ENCODE data around the gene ENTREP1. TPM values are rescaled to one million over a fixed set of nuclear protein-coding genes. Genes with fewer than 3 reads are reported as not detected.
A peak's percentile ranks its signal among the peaks of the same experiment; 100 is the strongest.
"Not testable (repeated sequence)": the region's sequence is repeated elsewhere in the genome, so short reads cannot be mapped to it uniquely, and the experiment has no call there.

The ENTREP1 gene
- total RNA-seq, 2 experiments from 2014 or later = 0.07 TPM; not detected in 1

DNA sequence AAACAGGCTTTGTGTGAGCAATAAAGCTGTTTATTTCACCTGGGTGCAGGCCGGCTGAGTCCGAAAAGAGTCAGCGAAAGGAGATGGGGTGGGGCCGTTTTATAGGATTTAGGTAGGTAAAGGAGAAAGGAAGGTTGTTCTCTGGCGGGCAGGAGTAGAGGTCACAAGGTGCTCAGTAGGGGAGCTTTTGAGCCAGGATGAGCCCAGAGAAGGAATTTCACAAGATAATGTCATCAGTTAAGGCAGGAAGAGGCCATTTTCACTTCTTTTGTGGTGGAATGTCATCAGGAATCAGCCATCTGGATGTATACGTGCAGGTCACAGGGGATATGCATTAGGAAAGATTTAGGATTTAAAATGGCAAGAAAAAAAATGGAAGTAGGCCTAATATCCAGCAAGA lies 84.9 kb downstream of the ENTREP1 start:
- H3K36me3 Mint-ChIP-seq; DNase-seq; CTCF ChIA-PET; intact Hi-C loops (cut with micrococcal nuclease); H3K27ac Mint-ChIP-seq; H3K4me1 Mint-ChIP-seq (ENCODE audit: low read depth); POLR2A ChIA-PET; H3K27me3 Mint-ChIP-seq; H3K4me3 Mint-ChIP-seq; H3K9me3 Mint-ChIP-seq: not testable (repeated sequence)

- Mint-ChIP-seq H3K36me3 (no peaks in the 10 kb centered on the region), H3K27ac (no peak overlapping the region), H3K4me3 (no peak overlapping the region), H3K4me1 (ENCODE audit: low read depth) (no peaks in the 10 kb centered on the region), H3K27me3 (no peaks in the 10 kb centered on the region), H3K9me3 (no peaks in the 10 kb centered on the region)
- CTCF ChIA-PET = interaction anchor here (0.5 kb wide), 1 partner anchor 11 kb away, joined by 4 read pairs; no protein-coding TSS in a partner anchor
- intact Hi-C loops (cut with micrococcal nuclease) = no loop called here
- POLR2A ChIA-PET = no interaction called here
- DNase-seq = no peak
Observed at GRCh38 chr9:69411246-69411645, 86.2 kb downstream of the ENTREP1 start.

DNA sequence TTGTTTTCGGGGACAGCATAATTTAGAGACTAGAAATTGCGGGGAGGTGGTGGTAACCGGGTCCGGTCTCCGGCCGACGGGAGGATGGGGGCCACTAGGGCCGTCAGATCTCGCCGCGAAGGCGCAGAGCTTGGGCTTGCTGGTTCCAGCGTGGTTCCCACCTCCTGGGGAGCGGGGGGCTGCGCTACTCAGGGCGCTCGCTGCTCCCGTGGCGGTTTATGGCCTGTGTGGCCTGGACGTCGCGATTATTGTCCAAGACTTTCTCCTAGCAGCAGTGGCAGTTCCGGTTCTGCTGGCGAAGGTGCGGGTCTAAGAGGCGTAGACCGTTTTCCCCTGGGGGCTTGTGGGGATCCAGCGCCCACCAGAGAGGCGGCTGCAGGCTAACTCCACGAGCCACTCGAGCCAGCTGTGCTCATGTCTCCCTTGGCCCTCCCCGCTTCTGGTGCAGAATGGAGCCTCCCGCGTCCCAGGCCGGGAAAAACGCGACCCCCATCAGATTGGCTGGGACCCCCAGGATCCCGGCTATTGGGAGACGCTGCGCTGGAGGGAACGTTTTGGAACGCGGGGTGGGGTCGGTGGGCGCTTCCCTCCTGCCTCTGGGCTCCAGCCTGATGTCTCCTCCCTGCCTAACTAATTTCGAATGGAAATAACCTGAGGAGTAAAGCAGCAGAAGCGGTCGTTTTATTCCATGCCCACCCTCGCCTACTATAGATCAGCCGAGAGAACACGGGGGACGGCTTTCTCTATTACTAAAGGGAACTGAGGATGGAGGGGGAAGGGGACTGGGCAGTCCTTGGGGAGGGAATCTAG lies 87.1 kb downstream of the ENTREP1 start:
- H3K27ac Mint-ChIP-seq = no peak overlapping the region
- H3K9me3 Mint-ChIP-seq = no peaks in the 10 kb centered on the region
- intact Hi-C loops (cut with micrococcal nuclease) = no loop called here
- CTCF ChIA-PET = no interaction called here
- no peaks in the 10 kb centered on the region for H3K27me3 Mint-ChIP-seq
- POLR2A ChIA-PET = no interaction called here
- DNase-seq = no peak
- no peak overlapping the region for H3K4me3 Mint-ChIP-seq
- H3K36me3 Mint-ChIP-seq = no peaks in the 10 kb centered on the region
- no peaks in the 10 kb centered on the region for H3K4me1 Mint-ChIP-seq (ENCODE audit: low read depth)

DNA sequence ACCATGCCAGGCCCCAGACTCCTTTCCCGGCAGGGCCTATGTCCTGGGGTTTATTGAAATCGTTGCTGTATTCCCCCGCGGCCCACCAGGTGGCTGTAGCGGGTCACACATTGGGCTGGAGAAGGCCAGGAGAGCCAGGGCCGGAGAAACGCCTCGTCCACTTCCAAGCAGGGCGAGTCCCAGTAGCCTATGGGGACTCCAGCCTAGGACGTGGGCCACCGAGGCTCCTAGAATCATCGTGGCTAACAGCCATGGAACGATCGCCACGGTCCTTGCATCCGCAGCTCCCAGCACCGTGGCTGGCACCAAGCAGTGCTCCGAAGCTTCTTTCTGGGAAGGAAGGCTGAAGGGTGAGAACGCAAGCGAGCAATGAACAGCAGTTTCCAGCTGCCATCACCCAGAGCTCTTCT lies 87.7 kb downstream of the ENTREP1 start:
- ChIA-PET CTCF (no interaction called here), POLR2A (interaction anchor here (0.6 kb wide), 1 partner anchor 337 kb away, joined by 7 read pairs; no protein-coding TSS in a partner anchor)
- no peak overlapping the region for H3K27ac Mint-ChIP-seq
- H3K4me3 Mint-ChIP-seq = no peak overlapping the region
- intact Hi-C loops (cut with micrococcal nuclease) = no loop called here
- DNase-seq = no peak
- H3K4me1 Mint-ChIP-seq (ENCODE audit: low read depth) = no peaks in the 10 kb centered on the region
- no peaks in the 10 kb centered on the region for H3K9me3 Mint-ChIP-seq
- H3K27me3 Mint-ChIP-seq = no peaks in the 10 kb centered on the region
- no peaks in the 10 kb centered on the region for H3K36me3 Mint-ChIP-seq

GRCh38 chr9:69420611-69421270 lies 95.7 kb downstream of the ENTREP1 start:
- no peak for DNase-seq
- Mint-ChIP-seq H3K4me1 (ENCODE audit: low read depth) (no peaks in the 10 kb centered on the region), H3K27me3 (peaks cover 18% of the 10 kb centered on the region), H3K36me3 (no peaks in the 10 kb centered on the region), H3K9me3 (no peaks in the 10 kb centered on the region), H3K4me3 (no peak overlapping the region), H3K27ac (no peak overlapping the region)
- ChIA-PET CTCF (interaction anchor here (0.6 to 3.2 kb wide), 13 partner anchors 9 to 690 kb away, joined by 3 to 34 read pairs (median 6); no protein-coding TSS in a partner anchor), POLR2A (no interaction called here)
- intact Hi-C loops (cut with micrococcal nuclease) = loop anchor here (5.0 kb wide), 1 partner anchor 512 kb away; no protein-coding TSS in a partner anchor

GRCh38 chr9:69421908-69422801 lies 97.1 kb downstream of the ENTREP1 start:
- Mint-ChIP-seq H3K4me1 (ENCODE audit: low read depth) (no peaks in the 10 kb centered on the region), H3K27ac (no peak overlapping the region), H3K36me3 (no peaks in the 10 kb centered on the region), H3K9me3 (no peaks in the 10 kb centered on the region), H3K4me3 (no peak overlapping the region), H3K27me3 (peaks cover 18% of the 10 kb centered on the region)
- POLR2A ChIA-PET = no interaction called here
- CTCF ChIA-PET = interaction anchor here (0.6 to 3.2 kb wide), 46 partner anchors 8 to 1180 kb away, joined by 3 to 34 read pairs (median 4); partner anchors contain the start of gene APBA1
- intact Hi-C loops (cut with micrococcal nuclease) = loop anchor here (2.0 to 5.0 kb wide), 3 partner anchors 127 to 510 kb away; no protein-coding TSS in a partner anchor
- DNase-seq = peak; percentile 46

- Mint-ChIP-seq H3K27me3 (peaks cover 13% of the 10 kb centered on the region), H3K36me3 (no peaks in the 10 kb centered on the region), H3K4me1 (ENCODE audit: low read depth) (no peaks in the 10 kb centered on the region), H3K27ac (no peak overlapping the region), H3K4me3 (no peak overlapping the region), H3K9me3 (no peaks in the 10 kb centered on the region)
- DNase-seq = no peak
- intact Hi-C loops (cut with micrococcal nuclease) = no loop called here
- CTCF ChIA-PET = no interaction called here
- POLR2A ChIA-PET = no interaction called here
Observed at GRCh38 chr9:69425136-69425801, 100.3 kb downstream of the ENTREP1 start.

DNA sequence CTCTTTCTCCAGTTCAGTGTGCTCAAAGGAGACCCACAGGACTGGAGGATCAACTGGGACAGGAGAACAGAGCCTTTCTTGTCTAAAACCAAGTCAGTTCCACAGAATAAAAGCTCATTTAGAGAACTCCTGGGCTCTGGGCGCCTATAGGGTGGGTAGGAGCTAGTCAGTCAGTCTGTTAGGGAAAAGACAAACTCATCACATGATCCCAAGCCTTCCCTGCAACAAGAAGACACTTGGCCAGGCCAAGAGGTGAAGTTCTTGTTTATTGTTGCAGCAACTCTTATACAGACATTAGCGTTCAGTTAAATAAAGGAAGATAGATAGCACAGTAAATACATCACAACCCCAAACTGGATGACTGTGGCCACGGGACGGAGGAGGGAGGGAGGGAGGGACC lies 102.3 kb downstream of the ENTREP1 start:
- Mint-ChIP-seq H3K27me3 (peaks cover 3% of the 10 kb centered on the region), H3K9me3 (no peaks in the 10 kb centered on the region), H3K36me3 (no peaks in the 10 kb centered on the region), H3K4me3 (no peak overlapping the region), H3K27ac (no peak overlapping the region), H3K4me1 (ENCODE audit: low read depth) (no peaks in the 10 kb centered on the region)
- POLR2A ChIA-PET = no interaction called here
- DNase-seq = no peak
- CTCF ChIA-PET = no interaction called here
- intact Hi-C loops (cut with micrococcal nuclease) = no loop called here

- no peaks in the 10 kb centered on the region for H3K9me3 Mint-ChIP-seq
- H3K4me3 Mint-ChIP-seq = no peak overlapping the region
- H3K27me3 Mint-ChIP-seq = peaks cover 3% of the 10 kb centered on the region
- POLR2A ChIA-PET = no interaction called here
- DNase-seq = no peak
- CTCF ChIA-PET = interaction anchor here (3.0 kb wide), 1 partner anchor 8 kb away, joined by 10 read pairs; no protein-coding TSS in a partner anchor
- H3K27ac Mint-ChIP-seq = no peak overlapping the region
- H3K4me1 Mint-ChIP-seq (ENCODE audit: low read depth) = no peaks in the 10 kb centered on the region
- intact Hi-C loops (cut with micrococcal nuclease) = no loop called here
- H3K36me3 Mint-ChIP-seq = no peaks in the 10 kb centered on the region
Observed at GRCh38 chr9:69428017-69428785, 103.2 kb downstream of the ENTREP1 start.

GRCh38 chr9:69429281-69429680 lies 104.3 kb downstream of the ENTREP1 start:
- intact Hi-C loops (cut with micrococcal nuclease) = no loop called here
- peaks cover 3% of the 10 kb centered on the region for H3K27me3 Mint-ChIP-seq
- no peaks in the 10 kb centered on the region for H3K9me3 Mint-ChIP-seq

DNA sequence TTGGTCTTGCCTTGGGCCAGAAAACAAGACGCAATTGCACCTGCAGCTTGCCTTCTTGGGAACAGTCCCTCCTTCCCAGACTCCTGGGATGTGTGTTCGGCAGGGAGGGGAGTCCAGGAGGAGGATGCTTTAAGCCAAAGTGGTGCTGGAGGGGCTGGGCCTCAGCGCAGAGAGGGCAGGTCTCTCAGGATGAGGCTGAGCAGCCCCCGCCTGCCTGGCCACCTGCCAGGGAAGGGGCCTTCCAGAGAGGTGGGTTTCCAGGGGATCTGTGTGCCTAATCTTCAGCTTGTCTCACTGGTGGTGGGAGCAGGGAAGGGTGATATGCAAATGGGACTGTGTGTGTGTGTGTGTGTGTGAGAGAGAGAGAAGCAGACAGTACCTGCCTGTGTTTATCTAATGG lies 105.2 kb downstream of the ENTREP1 start:
- Mint-ChIP-seq H3K27me3 (no peaks in the 10 kb centered on the region), H3K27ac (no peak overlapping the region), H3K4me3 (no peak overlapping the region), H3K4me1 (ENCODE audit: low read depth) (no peaks in the 10 kb centered on the region), H3K9me3 (no peaks in the 10 kb centered on the region), H3K36me3 (no peaks in the 10 kb centered on the region)
- CTCF ChIA-PET = interaction anchor here (3.0 kb wide), 1 partner anchor 10 kb away, joined by 10 read pairs; no protein-coding TSS in a partner anchor
- DNase-seq = no peak
- intact Hi-C loops (cut with micrococcal nuclease) = no loop called here
- POLR2A ChIA-PET = no interaction called here

More at GRCh38 chr9:69429281-69429680, 104.3 kb downstream of the ENTREP1 start:
- ChIA-PET CTCF (interaction anchor here (3.0 kb wide), 1 partner anchor 9 kb away, joined by 10 read pairs; no protein-coding TSS in a partner anchor), POLR2A (no interaction called here)
- Mint-ChIP-seq H3K27ac (no peak overlapping the region), H3K36me3 (no peaks in the 10 kb centered on the region), H3K4me3 (no peak overlapping the region), H3K4me1 (ENCODE audit: low read depth) (no peaks in the 10 kb centered on the region)
- DNase-seq = no peak

Data from activated CD4-positive, alpha-beta memory T cell treated with anti-CD3 and anti-CD28 coated beads for 36 hours (primary cell).